ENCODE results near the gene INTS12. TPM values are rescaled to one million over a fixed set of nuclear protein-coding genes. Genes with fewer than 3 reads are reported as not detected.

INTS12 gene
- total RNA-seq, 4 donors from 2014 or later, result 19.1 to 24.5 (median 22.9) TPM

- no peak for TF ChIP-seq POLR2A (IDR thresholded peaks at IDR 0.05; ENCODE audit: low read depth)
- intact Hi-C loops (cut with DNase I), result no loop called here
- Histone ChIP-seq H3K4me1 (no peaks in the 10 kb centered on the region), H3K36me3 (no peaks in the 10 kb centered on the region), H3K27me3 (no peaks in the 10 kb centered on the region), H3K4me3 (no peak overlapping the region), H3K27ac (replicated peaks in 1 of 4) (no peak overlapping the region), H3K9me3 (no peaks in the 10 kb centered on the region)
- WGBS, result 76% methylated on average over 2 of the region's 2 CpGs
- DNase-seq (ENCODE audit: extremely low spot score), result no peak
Observed at GRCh38 chr4:105671301-105671700, 37.2 kb downstream of the INTS12 start.

GRCh38 chr4:105670684-105671083 is 37.8 kb downstream of the INTS12 start:
- H3K4me3 ChIP-seq, result no peak overlapping the region
- H3K36me3 ChIP-seq, result no peaks in the 10 kb centered on the region
- H3K27ac ChIP-seq (replicated peaks in 1 of 4), result no peak overlapping the region
- H3K4me1 ChIP-seq, result no peaks in the 10 kb centered on the region
- no peak for DNase-seq (ENCODE audit: extremely low spot score)
- no peaks in the 10 kb centered on the region for H3K27me3 ChIP-seq
- TF ChIP-seq POLR2AphosphoS5 (IDR thresholded peaks at IDR 0.05), result no peak
- TF ChIP-seq POLR2A (IDR thresholded peaks at IDR 0.05; ENCODE audit: low read depth), result no peak
- TF ChIP-seq EP300 (IDR thresholded peaks at IDR 0.05), result no peak
- TF ChIP-seq CTCF (IDR thresholded peaks at IDR 0.05), result no peak
- H3K9me3 ChIP-seq, result no peaks in the 10 kb centered on the region
- intact Hi-C loops (cut with DNase I), result no loop called here

- H3K4me1 ChIP-seq, result no peaks in the 10 kb centered on the region
Observed at GRCh38 chr4:105666693-105667092, 41.8 kb downstream of the INTS12 start.

GRCh38 chr4:105662935-105663675 is 45.4 kb downstream of the INTS12 start:
- Histone ChIP-seq H3K36me3 (no peaks in the 10 kb centered on the region), H3K27me3 (no peaks in the 10 kb centered on the region), H3K4me1 (no peaks in the 10 kb centered on the region), H3K27ac (replicated peaks in 1 of 4) (no peak overlapping the region), H3K4me3 (no peak overlapping the region), H3K9me3 (no peaks in the 10 kb centered on the region)
- no peak for DNase-seq (ENCODE audit: extremely low spot score)
- intact Hi-C loops (cut with DNase I), result no loop called here
- no peak for TF ChIP-seq EP300 (IDR thresholded peaks at IDR 0.05)
- TF ChIP-seq CTCF (IDR thresholded peaks at IDR 0.05), result no peak
- no peak for TF ChIP-seq POLR2AphosphoS5 (IDR thresholded peaks at IDR 0.05)
- TF ChIP-seq POLR2A (IDR thresholded peaks at IDR 0.05; ENCODE audit: low read depth), result no peak
- 90% methylated on average over 2 of the region's 2 CpGs for WGBS

More at GRCh38 chr4:105666693-105667092, 41.8 kb downstream of the INTS12 start:
- TF ChIP-seq POLR2AphosphoS5 (IDR thresholded peaks at IDR 0.05) (no peak), CTCF (IDR thresholded peaks at IDR 0.05) (no peak), POLR2A (IDR thresholded peaks at IDR 0.05; ENCODE audit: low read depth) (no peak), EP300 (IDR thresholded peaks at IDR 0.05) (no peak)
- no peak overlapping the region for H3K4me3 ChIP-seq
- no peaks in the 10 kb centered on the region for H3K27me3 ChIP-seq
- H3K9me3 ChIP-seq, result no peaks in the 10 kb centered on the region
- H3K36me3 ChIP-seq, result no peaks in the 10 kb centered on the region
- no peak overlapping the region for H3K27ac ChIP-seq (replicated peaks in 1 of 4)
- intact Hi-C loops (cut with DNase I), result no loop called here
- no peak for DNase-seq (ENCODE audit: extremely low spot score)
- WGBS, result 49% methylated on average over 5 of the region's 5 CpGs

- Histone ChIP-seq H3K36me3 (no peaks in the 10 kb centered on the region), H3K4me1 (no peaks in the 10 kb centered on the region), H3K4me3 (no peak overlapping the region), H3K27ac (replicated peaks in 1 of 4) (no peak overlapping the region), H3K9me3 (no peaks in the 10 kb centered on the region), H3K27me3 (no peaks in the 10 kb centered on the region)
- 90% methylated on average over 3 of the region's 3 CpGs for WGBS
- intact Hi-C loops (cut with DNase I), result no loop called here
- TF ChIP-seq POLR2AphosphoS5 (IDR thresholded peaks at IDR 0.05) (no peak), POLR2A (IDR thresholded peaks at IDR 0.05; ENCODE audit: low read depth) (no peak), CTCF (IDR thresholded peaks at IDR 0.05) (no peak), EP300 (IDR thresholded peaks at IDR 0.05) (no peak)
- no peak for DNase-seq (ENCODE audit: extremely low spot score)
Observed at GRCh38 chr4:105661028-105661427, 47.5 kb downstream of the INTS12 start.
